ENCODE data around the gene SYT14.
"Not testable (repeated sequence)": the region's sequence is repeated elsewhere in the genome, so short reads cannot be mapped to it uniquely, and the experiment has no call there.

The SYT14 gene

GRCh38 chr1:209945377-209945776, 7.4 kb downstream of the SYT14 start:
- DNase-seq: no peak

DNA sequence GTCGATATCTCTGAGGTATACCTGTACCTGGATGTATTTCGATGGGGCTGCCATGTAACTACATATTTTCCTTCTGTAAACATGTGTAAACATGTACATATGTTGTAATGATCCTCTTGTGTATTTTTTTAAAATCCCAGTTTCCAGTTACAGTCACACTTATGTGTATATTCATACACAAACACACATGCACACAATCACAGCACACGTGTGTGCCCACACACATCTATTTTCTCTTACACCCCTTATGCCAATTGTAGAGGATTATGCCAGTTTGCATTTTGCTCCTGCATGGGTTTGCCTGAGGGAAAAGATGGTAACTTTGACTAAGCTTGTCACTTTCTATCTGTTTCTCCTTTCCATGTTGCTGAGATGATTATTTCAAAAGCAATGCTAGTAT, 10.1 kb downstream of the SYT14 start:
- DNase-seq: no peak

GRCh38 chr1:209956116-209956515, 18.1 kb downstream of the SYT14 start:
- no peak for DNase-seq

- DNase-seq: no peak
These were observed 21.6 kb downstream of the SYT14 start for GRCh38 chr1:209959623-209960022.

- DNase-seq: no peak
These were observed 22.9 kb downstream of the SYT14 start for GRCh38 chr1:209960926-209961325.

- DNase-seq: no peak
These were observed 24.4 kb downstream of the SYT14 start for GRCh38 chr1:209962388-209962787.

DNA sequence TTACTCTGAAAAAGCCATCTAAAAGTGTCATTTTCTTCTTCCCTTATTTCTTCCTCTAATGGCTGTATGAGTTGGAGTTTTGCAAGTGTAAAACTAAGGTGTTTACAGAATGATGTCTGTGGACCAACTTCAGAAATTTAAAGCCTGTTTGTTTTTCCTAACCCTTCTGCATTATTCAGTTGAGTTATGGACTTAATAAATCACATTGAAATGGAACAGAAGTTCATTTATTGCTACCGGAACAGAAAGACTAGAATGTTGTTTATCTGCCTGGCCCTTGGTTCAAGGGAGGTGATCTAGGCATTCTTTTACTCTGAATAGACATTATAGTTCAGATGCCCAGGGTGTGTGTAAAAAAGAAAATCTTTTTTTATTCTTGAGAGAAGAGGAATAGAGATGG, 24.8 kb downstream of the SYT14 start:
- DNase-seq: no peak

DNA sequence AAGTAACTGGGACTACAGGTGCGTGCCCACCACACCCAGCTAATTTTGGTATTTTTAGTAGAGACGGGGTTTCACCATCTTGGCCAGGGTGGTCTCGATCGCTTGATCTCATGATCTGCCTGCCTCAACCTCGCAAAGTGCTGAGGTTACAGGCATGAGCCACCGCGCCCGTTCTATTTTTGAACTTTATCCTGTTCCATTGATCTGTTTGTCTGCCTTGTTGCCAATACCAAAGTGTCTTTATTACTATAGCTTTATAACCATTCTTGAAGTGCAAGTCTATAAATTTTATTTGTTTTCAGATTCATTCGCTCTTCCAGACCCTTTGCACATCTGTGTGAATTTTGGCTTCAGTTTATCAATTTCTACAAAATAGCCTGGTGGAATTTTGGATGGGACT, 28.0 kb downstream of the SYT14 start:
- DNase-seq: no peak

DNA sequence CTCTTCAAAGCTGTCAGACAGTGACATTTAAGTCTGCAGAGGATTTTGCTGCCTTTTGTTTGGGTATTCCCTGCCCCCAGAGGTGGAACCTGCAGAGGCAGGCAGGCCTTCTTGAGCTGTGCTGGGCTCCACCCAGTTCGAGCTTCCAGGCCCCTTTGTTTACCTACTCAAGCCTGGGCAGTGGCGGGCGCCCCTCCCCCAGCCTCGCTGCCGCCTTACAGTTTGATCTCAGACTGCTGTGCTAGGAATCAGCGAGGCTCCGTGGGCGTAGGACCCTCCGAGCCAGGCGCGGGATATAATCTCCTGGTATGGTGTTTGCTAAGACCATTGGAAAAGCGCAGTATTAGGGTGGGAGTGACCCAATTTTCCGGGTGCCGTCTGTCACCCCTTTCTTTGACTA, 40.7 kb downstream of the SYT14 start:
- DNase-seq: not testable (repeated sequence)

- DNase-seq: no peak
These were observed 45.9 kb downstream of the SYT14 start for GRCh38 chr1:209983953-209984352.

DNA sequence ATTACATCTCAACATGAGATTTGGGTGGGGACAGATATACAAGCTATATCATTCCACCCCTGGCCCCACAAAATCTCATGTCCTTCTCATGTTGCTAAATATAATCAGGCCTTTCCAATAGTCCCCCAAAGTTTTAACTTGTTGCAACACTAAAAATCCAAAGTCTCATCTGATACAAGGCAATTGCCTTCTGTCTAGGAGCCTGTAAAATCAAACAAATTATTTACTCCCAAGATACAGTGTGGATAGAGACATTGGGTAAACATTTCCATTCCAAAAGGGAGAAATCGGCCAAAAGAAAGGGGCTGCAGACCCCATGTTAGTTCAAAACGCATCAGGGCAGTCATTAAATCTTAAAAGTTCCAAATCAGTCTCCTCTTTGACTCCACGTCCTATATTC, 47.0 kb downstream of the SYT14 start:
- DNase-seq: no peak

DNA sequence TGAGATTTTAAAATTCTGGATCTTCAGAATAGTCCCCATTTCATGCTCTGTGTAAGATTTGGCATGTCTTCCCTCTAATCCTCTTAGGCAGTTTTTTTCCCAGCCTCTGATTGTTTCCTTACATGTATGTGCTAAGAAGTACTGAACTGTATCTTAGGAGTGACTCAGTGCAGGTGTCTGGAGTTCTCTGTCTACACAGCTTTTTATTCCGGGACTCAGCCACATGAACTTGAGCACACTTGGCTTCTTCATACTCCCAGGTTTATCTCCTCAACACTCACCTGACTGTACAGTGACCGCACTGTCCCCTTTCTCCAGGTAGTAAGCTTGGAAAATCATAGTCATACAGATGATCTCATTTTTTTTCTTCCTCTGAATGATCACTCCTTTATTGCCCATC, 50.7 kb downstream of the SYT14 start:
- no peak for DNase-seq

DNA sequence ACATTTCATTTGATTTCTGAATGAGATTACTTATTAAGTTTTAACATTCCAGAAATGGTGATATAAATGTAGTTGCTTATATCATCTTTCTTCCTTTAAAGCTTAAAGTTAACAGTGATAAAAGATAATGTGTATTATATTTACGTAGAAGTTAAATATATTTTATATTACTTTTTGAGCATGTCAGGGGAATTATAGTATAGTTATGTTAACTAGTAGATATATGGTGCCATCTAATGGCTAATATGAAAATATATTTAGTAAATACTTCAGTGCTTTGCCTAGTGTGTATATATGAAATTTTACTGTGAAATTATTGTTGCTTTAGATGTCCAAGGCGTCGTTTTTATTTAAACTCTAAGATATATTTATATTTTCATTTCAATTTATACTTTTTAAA, 51.5 kb downstream of the SYT14 start:
- no peak for DNase-seq

- no peak for DNase-seq
These were observed 55.2 kb downstream of the SYT14 start for GRCh38 chr1:209993061-209993830.

DNA sequence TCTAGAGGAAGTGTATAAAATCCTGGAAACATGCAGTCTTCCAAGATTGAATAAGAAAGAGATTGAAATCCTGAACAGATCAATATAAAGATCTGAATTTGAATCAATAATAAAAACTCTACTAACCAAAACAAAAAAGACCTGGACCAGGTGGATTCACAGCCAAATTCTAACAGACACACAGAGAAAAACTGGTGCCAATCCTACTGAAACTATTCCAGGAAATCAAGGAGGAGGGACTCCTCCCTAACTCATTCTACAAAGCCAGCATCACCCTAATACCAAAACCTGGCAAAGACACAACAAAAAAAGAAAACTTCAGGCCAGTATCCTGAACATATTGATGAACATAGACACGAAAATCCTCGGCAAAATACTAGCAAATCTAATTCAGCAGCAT, 58.3 kb downstream of the SYT14 start:
- no peak for DNase-seq

DNA sequence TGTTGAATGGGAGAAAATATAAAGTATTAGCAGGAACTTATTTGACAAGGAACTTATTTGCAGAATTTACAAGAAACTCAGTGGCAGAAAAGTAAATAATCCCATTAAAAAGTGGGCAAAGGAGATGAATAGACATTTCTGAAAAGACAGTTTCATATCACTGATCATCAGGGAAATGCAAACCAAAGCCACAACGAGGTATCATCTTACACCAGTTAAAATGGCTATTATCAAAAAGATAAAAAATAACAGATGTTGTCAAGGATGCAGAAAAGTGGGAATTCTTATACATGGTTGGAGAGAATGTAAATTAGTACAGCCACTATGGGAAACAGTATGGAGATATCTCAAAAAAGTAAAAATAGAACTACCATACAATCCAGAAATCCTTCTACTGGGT, 61.0 kb downstream of the SYT14 start:
- DNase-seq: no peak

GRCh38 chr1:210001751-210002150, 63.7 kb downstream of the SYT14 start:
- DNase-seq: no peak

- DNase-seq: no peak
These were observed 65.5 kb downstream of the SYT14 start for GRCh38 chr1:210003501-210003900.

GRCh38 chr1:210010161-210010560, 72.1 kb downstream of the SYT14 start:
- no peak for DNase-seq

DNA sequence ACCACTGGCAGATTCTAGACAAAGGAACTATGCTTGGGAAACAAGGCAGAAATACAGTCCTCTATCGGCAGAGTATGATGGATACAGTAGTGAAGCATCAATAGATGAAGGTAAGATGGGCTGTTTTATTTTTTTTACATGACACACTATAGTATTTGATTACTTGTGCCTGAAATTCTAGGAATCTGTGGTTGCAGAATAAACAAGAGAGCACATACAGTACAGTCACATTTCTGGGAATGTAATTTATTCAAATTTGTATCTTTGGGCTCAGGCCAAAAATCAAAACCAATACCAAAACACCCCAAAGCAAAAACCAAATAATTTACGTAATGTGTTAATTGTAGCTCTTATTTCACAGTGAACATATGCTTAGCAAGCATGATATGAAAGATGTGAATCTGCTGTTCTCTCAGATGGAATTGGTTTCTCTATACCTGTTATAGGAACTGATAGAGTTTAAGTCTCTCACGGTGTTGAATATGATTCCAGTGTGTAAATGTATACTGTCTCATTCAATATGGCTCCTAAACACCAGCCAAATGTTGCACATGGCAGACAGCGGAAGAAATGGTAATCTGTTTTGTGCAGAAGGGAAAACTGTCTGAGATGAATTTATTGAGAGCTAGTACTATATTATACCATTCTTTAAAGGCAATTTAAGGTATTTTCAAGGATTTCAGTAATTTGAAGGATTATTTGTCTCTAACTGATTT, 83.3 kb downstream of the SYT14 start:
- no peak for DNase-seq

DNA sequence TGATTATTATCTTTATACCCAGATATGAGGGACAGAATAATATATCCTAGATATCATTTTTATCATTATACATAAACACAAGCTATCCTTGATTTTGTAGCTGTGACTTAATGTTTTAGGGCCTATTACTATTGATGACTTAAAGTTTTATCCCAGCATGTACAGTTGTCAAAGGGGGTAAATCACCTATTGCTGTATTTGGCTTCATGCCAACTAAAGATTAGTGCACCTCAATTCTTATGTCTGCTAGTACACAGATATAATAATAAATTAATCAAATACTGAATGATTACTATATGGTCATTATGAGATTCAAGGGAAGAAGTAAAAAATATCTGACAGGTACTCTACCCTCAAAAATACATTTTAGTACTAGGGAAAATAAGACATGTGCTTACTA, 84.0 kb downstream of the SYT14 start:
- DNase-seq: no peak

DNA sequence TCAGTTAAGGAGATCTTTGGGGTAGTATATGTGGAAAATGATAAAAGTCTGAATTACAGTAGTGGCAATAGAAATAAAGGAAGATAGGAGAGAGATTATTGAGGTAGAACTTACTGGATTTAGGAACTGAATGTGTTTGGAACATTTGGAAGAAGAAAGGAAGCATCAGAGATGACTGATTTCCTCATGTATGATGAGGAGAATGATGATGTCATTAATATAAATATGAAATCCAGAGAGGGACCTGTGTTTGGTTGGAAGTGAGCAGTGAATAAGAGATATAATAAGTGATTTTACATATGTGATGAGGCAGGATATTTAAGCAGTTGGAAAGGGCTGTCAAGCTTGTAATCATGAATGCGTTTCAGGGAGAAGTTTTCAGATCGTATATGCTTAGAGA, 86.3 kb downstream of the SYT14 start:
- no peak for DNase-seq

GRCh38 chr1:210024996-210025395, 87.0 kb downstream of the SYT14 start:
- no peak for DNase-seq

GRCh38 chr1:210025870-210026269, 87.9 kb downstream of the SYT14 start:
- no peak for DNase-seq

- no peak for DNase-seq
These were observed 90.0 kb downstream of the SYT14 start for GRCh38 chr1:210027994-210028393.
